CD4-positive, alpha-beta T cell (primary cell): Measurements from ENCODE around the gene TDRD1. TPM values are rescaled to one million over a fixed set of nuclear protein-coding genes. Genes with fewer than 3 reads are reported as not detected.

ENCODE experiments used
- ATAC-seq: fragments of 200-7000 bp; cut with Tn5 transposase; one replicate; pipeline ENCODE4 v1.10.0; 2022; ENCODE audit warnings: mild to moderate bottlenecking; ENCODE audit not compliant: poor library complexity
- CTCF ChIA-PET: fragments of 350-600 bp; sonication (Branson Sonifier 250); formaldehyde crosslinking; loops from one replicate; lab custom pipeline; 2021; ENCODE audit warnings: antibody characterized with exemption, inconsistent platforms; lab: Charles Lee
- POLR2A ChIA-PET: fragments of 350-600 bp; sonication (Branson Sonifier 250); formaldehyde crosslinking; loops from one replicate; lab custom pipeline; 2021; ENCODE audit warnings: antibody characterized with exemption, inconsistent platforms; lab: Charles Lee
- DNase-seq, 14 experiments: peaks; one replicate each; pipeline ENCODE4 v3.0.0-alpha.2; 2013 to 2020; ENCODE audit warnings: mixed read lengths in 2 of 14
- H3K27ac ChIP-seq, 2 donors: one replicate each; pipeline versions ENCODE4 v1.5.1 to v1.7.0; 2013; ENCODE audit warnings: low read length in 2 of 2, low read depth in 1 of 2, mild to moderate bottlenecking in 1 of 2
- H3K27me3 ChIP-seq, 2 experiments: 1 replicate in 1 of 2; 2 replicates in 1 of 2; pipeline versions ENCODE4 v1.6.1 to v1.7.0; 2013; ENCODE audit warnings: low read length in 2 of 2, control low read depth in 1 of 2, mild to moderate bottlenecking in 1 of 2, moderate library complexity in 1 of 2; ENCODE audit not compliant: insufficient read depth in 2 of 2, control insufficient read depth in 1 of 2
- H3K36me3 ChIP-seq: one replicate; pipeline ENCODE4 v1.6.1; 2013; ENCODE audit warnings: low read length, control low read depth; ENCODE audit not compliant: insufficient read depth
- H3K4me1 ChIP-seq: one replicate; pipeline ENCODE4 v1.6.1; 2013; ENCODE audit warnings: low read length, control low read depth; ENCODE audit not compliant: insufficient read depth
- H3K4me3 ChIP-seq: one replicate; pipeline ENCODE4 v1.5.1; 2013; ENCODE audit warnings: mild to moderate bottlenecking, low read length, moderate library complexity
- H3K9me3 ChIP-seq, 2 experiments: 1 replicate in 1 of 2; 2 replicates in 1 of 2; pipeline versions ENCODE4 v1.6.1 to v1.7.0; 2013; ENCODE audit warnings: low read length in 2 of 2, mild to moderate bottlenecking in 2 of 2, control low read depth in 1 of 2, moderate library complexity in 1 of 2; ENCODE audit not compliant: control insufficient read depth in 1 of 2, insufficient read depth in 1 of 2
- H3K27ac Mint-ChIP-seq: one replicate; pipeline ENCODE4 v1.8.0; 2020; ENCODE audit warnings: mixed read lengths
- H3K27me3 Mint-ChIP-seq: one replicate; pipeline ENCODE4 v1.8.0; 2021; ENCODE audit warnings: mixed read lengths
- H3K36me3 Mint-ChIP-seq: one replicate; pipeline ENCODE4 v1.8.0; 2021; ENCODE audit warnings: low read depth, mixed read lengths
- H3K4me1 Mint-ChIP-seq: one replicate; pipeline ENCODE4 v1.8.0; 2021; ENCODE audit warnings: low read depth, mixed read lengths
- H3K4me3 Mint-ChIP-seq: one replicate; pipeline ENCODE4 v1.8.0; 2020; ENCODE audit warnings: mild to moderate bottlenecking, mixed read lengths
- H3K9me3 Mint-ChIP-seq: one replicate; pipeline ENCODE4 v1.8.0; 2020; ENCODE audit warnings: mixed read lengths
- intact Hi-C, 2 experiments: fragments of 100-400 bp; cut with DNase I in 1 of 2; cut with micrococcal nuclease in 1 of 2; formaldehyde crosslinking; loops; one replicate each; pipeline versions ENCODE4 v1.15.1 to v1.9.0; 2023 to 2025; cut with DNase I, micrococcal nuclease
- total RNA-seq, 174 experiments: library from RNA in 2 of 174; stranded (reverse) in 2 of 174; gene quantifications; one replicate each; pipeline ENCODE4 v1.2.3 and lab custom pipeline; 2021 to 2026
- TF ChIP-seq, protein P1 (sequence below): fragments of 200-600 bp; IDR thresholded peaks from one replicate; pipeline ENCODE4 v1.8.0; 2022; ENCODE audit warnings: antibody characterized with exemption, mild to moderate bottlenecking

TDRD1 gene
- total RNA-seq, 2 experiments from 2014 or later: not detected

DNA sequence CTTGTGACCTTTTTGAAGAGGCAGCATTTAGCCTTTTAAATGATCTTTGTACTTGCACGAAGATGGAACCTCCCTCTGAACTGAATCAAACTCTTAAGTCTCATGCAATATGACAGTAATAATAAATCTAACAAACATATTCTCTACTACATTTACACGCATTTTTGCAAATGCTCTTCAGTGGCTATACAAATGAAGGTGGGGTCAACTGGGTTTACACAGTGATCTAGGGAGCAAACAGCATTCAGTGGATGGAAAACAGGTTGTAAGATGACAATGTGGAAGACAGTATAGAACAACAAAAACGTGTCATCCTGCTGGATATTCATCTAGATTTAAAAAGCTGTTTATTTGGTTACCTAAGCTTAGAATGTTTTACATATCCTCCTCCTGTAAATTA lies 12.7 kb upstream of the TDRD1 start:
- POLR2A ChIA-PET: no interaction called here
- Mint-ChIP-seq H3K36me3 (peaks cover 63% of the 10 kb centered on the region), H3K4me1 (peaks cover 65% of the 10 kb centered on the region), H3K9me3 (peaks cover 7% of the 10 kb centered on the region), H3K4me3 (no peak overlapping the region), H3K27me3 (no peaks in the 10 kb centered on the region), H3K27ac (no peak overlapping the region)
- H3K9me3 ChIP-seq: peaks cover 0 to 4% of the 10 kb centered on the region in 2 experiments
- H3K36me3 ChIP-seq: peaks cover 12% of the 10 kb centered on the region
- CTCF ChIA-PET: interaction anchor here (0.6 kb wide), 1 partner anchor 51 kb away, joined by 3 read pairs; no protein-coding TSS in a partner anchor
- intact Hi-C loops: no loop called here
- TF ChIP-seq, protein P1, sequence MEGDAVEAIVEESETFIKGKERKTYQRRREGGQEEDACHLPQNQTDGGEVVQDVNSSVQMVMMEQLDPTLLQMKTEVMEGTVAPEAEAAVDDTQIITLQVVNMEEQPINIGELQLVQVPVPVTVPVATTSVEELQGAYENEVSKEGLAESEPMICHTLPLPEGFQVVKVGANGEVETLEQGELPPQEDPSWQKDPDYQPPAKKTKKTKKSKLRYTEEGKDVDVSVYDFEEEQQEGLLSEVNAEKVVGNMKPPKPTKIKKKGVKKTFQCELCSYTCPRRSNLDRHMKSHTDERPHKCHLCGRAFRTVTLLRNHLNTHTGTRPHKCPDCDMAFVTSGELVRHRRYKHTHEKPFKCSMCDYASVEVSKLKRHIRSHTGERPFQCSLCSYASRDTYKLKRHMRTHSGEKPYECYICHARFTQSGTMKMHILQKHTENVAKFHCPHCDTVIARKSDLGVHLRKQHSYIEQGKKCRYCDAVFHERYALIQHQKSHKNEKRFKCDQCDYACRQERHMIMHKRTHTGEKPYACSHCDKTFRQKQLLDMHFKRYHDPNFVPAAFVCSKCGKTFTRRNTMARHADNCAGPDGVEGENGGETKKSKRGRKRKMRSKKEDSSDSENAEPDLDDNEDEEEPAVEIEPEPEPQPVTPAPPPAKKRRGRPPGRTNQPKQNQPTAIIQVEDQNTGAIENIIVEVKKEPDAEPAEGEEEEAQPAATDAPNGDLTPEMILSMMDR: no peak
- peaks cover 2% of the 10 kb centered on the region for H3K4me1 ChIP-seq
- DNase-seq (no peak), ATAC-seq (no peak)
- no peak overlapping the region for H3K27ac ChIP-seq
- no peak overlapping the region for H3K4me3 ChIP-seq
- H3K27me3 ChIP-seq: no peaks in the 10 kb centered on the region

DNA sequence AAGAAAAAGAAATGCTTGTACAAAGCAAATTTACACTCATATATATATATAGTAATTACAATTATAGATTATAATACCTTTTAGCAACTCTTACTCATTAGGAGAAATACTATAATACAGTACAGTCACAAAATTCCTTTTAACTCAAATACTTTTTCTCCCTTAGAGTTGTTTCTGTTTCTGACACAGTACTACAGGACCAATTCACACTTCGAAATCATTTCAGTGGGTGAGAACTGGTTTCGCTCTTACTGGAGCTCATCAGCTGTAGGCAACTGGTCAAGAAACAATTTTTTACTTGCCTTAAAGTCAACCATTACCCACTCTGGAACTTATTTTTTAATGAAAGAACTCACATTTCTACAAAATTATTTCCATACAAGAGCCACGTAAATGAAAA lies 11.2 kb upstream of the TDRD1 start:
- peaks cover 7% of the 10 kb centered on the region for H3K9me3 Mint-ChIP-seq
- ATAC-seq (no peak), DNase-seq (no peak)
- intact Hi-C loops: no loop called here
- TF ChIP-seq, protein P1: no peak
- H3K27ac Mint-ChIP-seq: no peak overlapping the region
- H3K36me3 ChIP-seq: peaks cover 6% of the 10 kb centered on the region
- peaks cover 0 to 4% of the 10 kb centered on the region in 2 experiments for H3K9me3 ChIP-seq
- ChIA-PET POLR2A (no interaction called here), CTCF (no interaction called here)
- H3K4me3 Mint-ChIP-seq: no peak overlapping the region
- H3K27me3 ChIP-seq: no peaks in the 10 kb centered on the region
- H3K4me1 Mint-ChIP-seq: peaks cover 68% of the 10 kb centered on the region
- peaks cover 65% of the 10 kb centered on the region for H3K36me3 Mint-ChIP-seq
- no peak overlapping the region for H3K27ac ChIP-seq
- peaks cover 2% of the 10 kb centered on the region for H3K4me1 ChIP-seq
- no peaks in the 10 kb centered on the region for H3K27me3 Mint-ChIP-seq
- no peak overlapping the region for H3K4me3 ChIP-seq

DNA sequence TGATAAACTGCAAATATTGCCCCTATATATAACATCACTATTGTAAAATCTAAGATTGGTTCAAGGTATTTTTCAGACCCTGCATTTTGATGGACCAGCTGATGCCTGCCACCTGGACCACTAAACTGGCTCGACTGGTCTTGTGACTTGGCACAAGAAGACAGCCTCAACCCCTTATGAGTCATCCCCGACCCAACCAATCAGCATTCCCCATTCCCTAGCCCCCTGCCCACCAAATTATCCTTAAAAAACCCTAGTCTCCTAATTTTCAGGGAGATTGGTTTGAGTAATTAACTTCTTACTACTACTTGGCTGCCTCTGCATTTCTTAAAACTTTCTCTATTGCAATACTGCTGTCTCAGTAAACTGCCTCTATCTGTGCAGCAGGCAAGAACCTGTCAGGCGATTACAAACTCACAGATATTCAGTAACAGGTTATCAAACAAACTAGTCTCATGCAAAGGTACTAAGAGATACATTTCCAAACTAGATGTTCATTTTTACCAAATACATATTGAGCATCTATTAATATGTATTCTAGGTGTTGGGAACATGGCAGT lies 10.6 kb upstream of the TDRD1 start:
- Histone ChIP-seq H3K9me3 (peaks cover 0 to 4% of the 10 kb centered on the region in 2 experiments), H3K4me3 (no peak overlapping the region), H3K4me1 (peaks cover 2% of the 10 kb centered on the region), H3K27ac (no peak overlapping the region), H3K27me3 (no peaks in the 10 kb centered on the region), H3K36me3 (peaks cover 6% of the 10 kb centered on the region)
- Mint-ChIP-seq H3K4me3 (no peak overlapping the region), H3K27me3 (no peaks in the 10 kb centered on the region), H3K27ac (no peak overlapping the region), H3K4me1 (peaks cover 68% of the 10 kb centered on the region), H3K9me3 (peaks cover 7% of the 10 kb centered on the region), H3K36me3 (peaks cover 65% of the 10 kb centered on the region)
- CTCF ChIA-PET: interaction anchor here (1.5 kb wide), 1 partner anchor 20 kb away, joined by 3 read pairs; no protein-coding TSS in a partner anchor
- ATAC-seq (no peak), DNase-seq (no peak)
- TF ChIP-seq, protein P1: no peak
- POLR2A ChIA-PET: no interaction called here
- intact Hi-C loops: no loop called here
